K562 (cell line): Measurements from ENCODE around the gene IMMP2L. TPM values are rescaled to one million over a fixed set of nuclear protein-coding genes. Genes with fewer than 3 reads are reported as not detected.
A peak's percentile ranks its signal among the peaks of the same experiment; 100 is the strongest.

Experiments used
- ARID1B ChIP-seq: fragments of 450-650 bp; IDR thresholded peaks from 2 replicates; pipeline ENCODE4 v1.6.1; 2016; ENCODE audit warnings: antibody characterized with exemption, mild to moderate bottlenecking, inconsistent platforms
- ATF4 ChIP-seq: fragments of 450-650 bp; formaldehyde crosslinking; IDR thresholded peaks from 2 replicates; pipeline ENCODE4 v1.4.0; 2022; ENCODE audit warnings: mild to moderate bottlenecking, moderate library complexity
- BRD4 ChIP-seq: fragments of 200-600 bp; sonication (generic); IDR thresholded peaks from 2 replicates; pipeline ENCODE4 v1.6.1; 2017; ENCODE audit warnings: inconsistent platforms
- CCAR2 ChIP-seq: fragments of 200-400 bp; formaldehyde crosslinking; IDR thresholded peaks from 2 replicates; pipeline ENCODE4 v1.6.1; 2017; ENCODE audit warnings: mild to moderate bottlenecking, low read depth, low read length
- ELK3 ChIP-seq: fragments of 450-650 bp; formaldehyde crosslinking; IDR thresholded peaks from 2 replicates; pipeline ENCODE4 v1.4.0; 2020; ENCODE audit warnings: mild to moderate bottlenecking
- FOXP4 ChIP-seq: sonication (generic); formaldehyde crosslinking; IDR thresholded peaks from 2 replicates; pipeline ENCODE4 v1.8.0; 2022; ENCODE audit warnings: mild to moderate bottlenecking, missing genetic modification reagents, borderline replicate concordance
- KDM1A ChIP-seq, 2 experiments: fragments of 450-650 bp; IDR thresholded peaks; 2 replicates each; pipeline ENCODE4 v1.6.1; 2016; ENCODE audit warnings: mild to moderate bottlenecking in 2 of 2
- MLX ChIP-seq, 2 experiments: fragments of 450-650 bp in 1 of 2; sonication (generic) in 1 of 2; formaldehyde crosslinking; conservative IDR thresholded peaks; 2 replicates each; pipeline versions ENCODE4 v1.4.0 to v1.8.1; 2020 to 2022; ENCODE audit warnings: mild to moderate bottlenecking in 1 of 2, missing genetic modification reagents in 1 of 2
- OTX1 ChIP-seq: fragments of 450-650 bp; formaldehyde crosslinking; IDR thresholded peaks from 2 replicates; pipeline ENCODE4 v1.4.0; 2022; ENCODE audit warnings: mild to moderate bottlenecking
- PRMT5 ChIP-seq: sonication (generic); formaldehyde crosslinking; IDR thresholded peaks from 2 replicates; pipeline ENCODE4 v1.5.0; 2020; ENCODE audit warnings: missing genetic modification reagents
- RBM25 ChIP-seq: fragments of 200-400 bp; formaldehyde crosslinking; IDR thresholded peaks from 2 replicates; pipeline ENCODE4 v1.6.1; 2018; ENCODE audit warnings: low read length, low read depth, moderate library complexity; ENCODE audit not compliant: severe bottlenecking
- RNF219 ChIP-seq: fragments of 250-450 bp; sonication (Bioruptor Pico); IDR thresholded peaks from 2 replicates; pipeline ENCODE4 v1.5.0; 2022; ENCODE audit warnings: mild to moderate bottlenecking
- TFAP4 ChIP-seq: sonication (generic); formaldehyde crosslinking; IDR thresholded peaks from 2 replicates; pipeline ENCODE4 v1.8.0; 2022; ENCODE audit warnings: missing genetic modification reagents, mild to moderate bottlenecking, moderate library complexity, borderline replicate concordance
- VEZF1 ChIP-seq: fragments of 200-800 bp; sonication (Bioruptor generic); IDR thresholded peaks from 2 replicates; pipeline ENCODE4 v1.6.1; 2017; ENCODE audit warnings: missing genetic modification characterization, missing compliant biosample characterization
- ZNF140 ChIP-seq: fragments of 250-450 bp; sonication (Bioruptor Pico); IDR thresholded peaks from 2 replicates; pipeline ENCODE4 v1.8.0; 2021; ENCODE audit warnings: moderate library complexity, mild to moderate bottlenecking, inconsistent platforms
- ZNF431 ChIP-seq: sonication (generic); formaldehyde crosslinking; IDR thresholded peaks from 2 replicates; pipeline ENCODE4 v1.8.0; 2022; ENCODE audit warnings: mild to moderate bottlenecking, missing genetic modification reagents
- ZNF445 ChIP-seq: fragments of 250-450 bp; sonication (Bioruptor Pico); IDR thresholded peaks from 2 replicates; pipeline ENCODE4 v1.4.0; 2020; ENCODE audit warnings: low read depth, mild to moderate bottlenecking, moderate library complexity
- polyA plus RNA-seq, 8 experiments: library from polyadenylated mRNA; depleted of rRNA in 4 of 8; stranded (reverse) in 5 of 8; unstranded in 3 of 8; fragments of >200 nt; fragmentation: Nextera tagmentation in 2 of 8; fragmentation: Illumina TruSeq in 1 of 8; extraction: Ambion mirVana in 2 of 8; extraction: Trizol in 1 of 8; gene quantifications; 2 replicates each; pipeline versions ENCODE4 v1.2.1 to v1.2.3, GENCODE V29; 2011 to 2014; ENCODE audit warnings: inconsistent platforms in 1 of 8, missing spikeins in 1 of 8
- total RNA-seq, 7 experiments: library from RNA; depleted of rRNA in 6 of 7; stranded (reverse); fragments of >200 nt in 6 of 7; fragmentation: Illumina TruSeq in 2 of 7; extraction: Trizol in 2 of 7; gene quantifications; 2 replicates each; pipeline versions ENCODE4 v1.2.1 to v1.2.3, GENCODE V29; 2011 to 2021; ENCODE audit warnings: low replicate concordance in 1 of 7

The IMMP2L gene
- total and polyA plus RNA-seq, 9 of the 15 experiments (the other 6 are each of a cell fraction or from before 2014, with no cell fraction given), result 29.7 to 116 (median 53.0) TPM

- TF ChIP-seq ATF4 (CRISPR knock-in tag) (no peak), ZNF431 (CRISPR knock-in tag) (no peak), BRD4 (no peak), RBM25 (no peak), KDM1A (IDR thresholded peaks at IDR 0.05) (peak; percentile 99), VEZF1 (peak; percentile 39; the same call in 1 of the 2 replicates), FOXP4 (CRISPR knock-in tag) (no peak), CCAR2 (no peak), RNF219 (CRISPR knock-in tag) (no peak), ZNF445 (CRISPR knock-in tag) (no peak), PRMT5 (CRISPR knock-in tag) (no peak), OTX1 (CRISPR knock-in tag) (no peak), ELK3 (CRISPR knock-in tag) (no peak), ZNF140 (CRISPR knock-in tag) (no peak), ARID1B (peak; percentile 100), MLX (CRISPR knock-in tag; conservative IDR thresholded peaks at IDR 0.05) (no peak), TFAP4 (CRISPR knock-in tag) (no peak)
These were observed 123.7 kb downstream of the IMMP2L start (continued) for GRCh38 chr7:111438369-111439289.
